Right renal cortex interstitium (tissue), 3 donors: ENCODE measurements around the gene PRRC2A. TPM values are rescaled to one million over a fixed set of nuclear protein-coding genes. Genes with fewer than 3 reads are reported as not detected.

Source experiments
- DNase-seq, 3 donors: peaks; one replicate each; pipeline ENCODE4 v3.0.0-alpha.2; 2013; ENCODE audit warnings: low read depth in 3 of 3, low spot score in 2 of 3
- polyA plus RNA-seq, 3 donors: library from polyadenylated mRNA; unstranded; fragments of 120-200 nt; gene quantifications; one replicate each; pipeline ENCODE4 v1.2.1, GENCODE V29; 2013; ENCODE audit not compliant: insufficient read length in 3 of 3

The PRRC2A gene
- polyA plus RNA-seq, 3 donors: 131 to 142 (median 140) TPM

DNA sequence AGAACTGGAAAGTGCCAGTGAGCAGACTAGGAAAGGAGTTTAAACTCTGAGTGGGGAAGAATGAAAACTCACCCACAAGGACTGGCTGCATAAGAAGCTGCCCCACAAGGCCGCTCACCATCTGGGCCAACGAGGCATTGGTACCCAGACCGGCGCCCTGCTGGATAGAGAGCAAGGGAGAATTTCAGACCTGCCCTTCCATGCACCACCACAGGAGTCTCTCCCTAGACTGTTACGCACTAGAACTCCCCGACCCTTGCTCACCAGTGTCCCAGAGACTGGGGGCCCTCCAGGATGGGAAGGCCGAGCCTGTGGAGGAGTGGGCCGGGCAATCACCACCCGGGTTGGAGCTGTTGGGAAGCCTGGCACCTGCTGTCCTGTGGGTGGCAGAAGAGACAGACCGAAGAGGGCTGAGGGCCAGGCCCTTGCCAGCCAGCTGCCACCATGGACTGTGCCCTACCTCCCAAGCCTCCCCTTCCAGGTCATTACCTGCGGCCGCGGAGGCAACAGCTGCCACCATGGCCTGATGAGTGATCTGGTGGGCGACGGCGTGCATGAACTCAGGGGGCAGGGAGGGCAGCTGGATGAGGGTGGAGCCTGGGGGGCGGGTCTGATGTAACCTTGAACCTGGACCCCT, 23.4 kb downstream of the PRRC2A start:
- no peak for DNase-seq

DNA sequence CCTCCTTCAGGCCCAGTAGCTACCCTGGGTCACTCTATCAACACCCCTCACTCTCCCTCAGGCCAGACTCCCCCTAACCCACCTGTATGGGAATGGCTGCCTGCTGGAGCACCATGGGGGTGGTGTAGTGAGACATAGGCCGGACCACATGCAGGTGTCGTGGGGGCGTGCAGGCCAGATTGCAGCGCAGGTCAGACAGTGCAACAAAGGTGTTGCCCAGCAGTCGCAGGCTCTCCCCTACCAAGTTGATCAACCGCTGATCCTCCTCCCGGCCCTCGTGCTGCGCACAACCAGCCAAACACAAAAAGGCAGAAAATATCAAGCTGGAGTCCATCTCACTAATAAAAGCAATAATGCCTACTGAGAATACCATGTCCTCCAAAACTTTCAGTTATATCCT, 24.8 kb downstream of the PRRC2A start:
- DNase-seq: no peak

DNA sequence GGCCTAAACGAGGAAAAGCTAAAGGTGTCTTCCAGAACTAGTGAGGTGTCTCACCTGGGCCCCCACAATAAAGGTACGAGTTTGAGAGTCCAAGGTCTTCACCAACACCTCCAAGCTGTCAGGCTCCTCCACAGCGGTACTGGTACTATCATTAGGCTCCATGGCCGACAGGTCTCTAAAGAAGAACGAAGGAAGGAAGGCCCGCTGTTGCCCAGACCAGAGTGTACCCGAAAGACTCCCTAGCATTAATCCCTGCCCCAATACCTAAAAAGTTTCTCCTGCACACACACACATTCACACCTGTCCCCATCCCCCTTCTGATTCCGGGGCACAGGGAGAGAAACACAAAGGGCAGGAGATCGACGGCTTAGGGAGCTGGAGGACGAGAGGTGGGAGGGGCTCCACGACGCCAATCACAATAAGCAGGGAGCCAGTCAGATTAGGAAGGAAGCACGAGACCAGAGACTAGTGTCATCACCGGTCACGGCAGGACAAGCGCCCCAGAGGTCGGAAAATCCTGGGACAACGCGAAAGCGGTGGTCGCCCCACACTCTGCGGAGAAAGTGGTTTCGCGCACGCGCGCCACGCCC, 31.2 kb downstream of the PRRC2A start:
- DNase-seq: peak in 1 of 3 donors; percentile 52

DNA sequence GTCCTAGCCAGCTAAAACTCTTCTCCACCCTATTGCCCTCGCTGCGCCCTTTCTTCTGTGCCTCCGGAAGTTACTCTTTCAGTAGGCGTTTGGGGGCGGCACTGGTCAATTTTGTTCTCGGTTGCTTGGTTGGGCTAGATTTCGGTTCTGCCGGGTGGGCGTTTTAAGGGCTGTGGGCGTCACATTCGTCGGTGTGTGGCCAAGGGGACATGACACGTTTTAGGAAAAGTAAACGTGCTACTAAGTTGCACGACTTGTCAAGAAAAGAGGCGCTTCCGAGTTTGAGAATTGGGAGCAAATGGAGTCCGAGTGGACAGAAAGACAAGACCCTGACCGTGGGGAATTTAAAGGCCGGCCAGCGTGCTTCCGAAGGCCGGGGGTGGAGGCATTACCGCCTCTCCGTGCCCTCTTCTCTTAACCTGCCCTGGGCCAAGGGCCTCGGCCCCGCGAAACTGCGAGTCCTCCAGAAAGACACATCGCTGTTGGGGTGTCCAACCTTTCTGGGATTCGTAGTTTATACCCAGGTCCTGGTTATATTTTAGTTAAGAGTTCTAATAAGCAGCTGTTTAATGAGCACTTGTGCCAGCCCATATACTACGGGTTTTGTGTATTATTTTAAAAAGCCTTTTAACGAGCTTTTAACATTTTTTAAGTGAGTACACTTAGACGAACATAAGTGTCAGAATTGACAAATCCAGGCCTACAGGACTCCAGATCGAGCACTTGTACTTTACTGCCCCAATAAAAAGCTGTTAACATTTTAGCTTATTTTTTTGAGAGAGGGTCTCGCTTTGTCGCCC, 32.6 kb downstream of the PRRC2A start:
- DNase-seq: no peak

DNA sequence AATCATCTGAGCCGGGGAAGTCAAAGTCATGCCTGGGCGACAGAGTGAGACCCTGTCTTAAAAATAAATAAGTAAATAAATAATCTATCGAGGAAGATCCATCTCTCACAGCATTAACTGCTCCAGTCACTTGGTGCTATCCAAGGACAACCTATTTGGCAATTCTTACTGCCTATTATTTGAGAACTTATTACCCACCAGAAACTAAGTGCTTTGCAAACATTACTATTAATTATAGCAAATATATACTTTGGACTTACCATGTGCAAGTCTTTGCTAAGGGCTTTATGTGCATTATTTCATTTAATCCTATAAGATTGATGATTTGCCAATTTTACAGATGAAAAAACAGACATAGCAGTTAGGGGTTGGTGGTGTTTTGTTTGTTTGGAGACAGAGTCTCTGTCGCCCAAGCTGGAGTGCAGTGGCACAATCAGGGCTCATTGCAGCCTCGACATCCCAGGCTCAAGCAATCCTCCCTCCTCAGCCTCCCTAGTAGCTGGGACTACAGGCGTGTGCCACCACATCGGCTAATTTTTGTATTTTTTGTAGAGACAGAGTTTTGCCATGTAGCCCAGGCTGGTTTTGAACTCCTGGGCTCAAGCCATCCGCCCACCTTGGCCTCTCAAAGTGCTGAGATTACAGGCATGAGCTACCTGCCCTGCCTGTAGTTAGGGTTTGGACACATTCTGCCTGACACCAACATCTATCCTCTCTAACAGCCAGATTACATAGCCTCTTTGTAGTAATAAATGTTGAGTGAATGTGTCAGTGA, 34.2 kb downstream of the PRRC2A start:
- no peak for DNase-seq

DNA sequence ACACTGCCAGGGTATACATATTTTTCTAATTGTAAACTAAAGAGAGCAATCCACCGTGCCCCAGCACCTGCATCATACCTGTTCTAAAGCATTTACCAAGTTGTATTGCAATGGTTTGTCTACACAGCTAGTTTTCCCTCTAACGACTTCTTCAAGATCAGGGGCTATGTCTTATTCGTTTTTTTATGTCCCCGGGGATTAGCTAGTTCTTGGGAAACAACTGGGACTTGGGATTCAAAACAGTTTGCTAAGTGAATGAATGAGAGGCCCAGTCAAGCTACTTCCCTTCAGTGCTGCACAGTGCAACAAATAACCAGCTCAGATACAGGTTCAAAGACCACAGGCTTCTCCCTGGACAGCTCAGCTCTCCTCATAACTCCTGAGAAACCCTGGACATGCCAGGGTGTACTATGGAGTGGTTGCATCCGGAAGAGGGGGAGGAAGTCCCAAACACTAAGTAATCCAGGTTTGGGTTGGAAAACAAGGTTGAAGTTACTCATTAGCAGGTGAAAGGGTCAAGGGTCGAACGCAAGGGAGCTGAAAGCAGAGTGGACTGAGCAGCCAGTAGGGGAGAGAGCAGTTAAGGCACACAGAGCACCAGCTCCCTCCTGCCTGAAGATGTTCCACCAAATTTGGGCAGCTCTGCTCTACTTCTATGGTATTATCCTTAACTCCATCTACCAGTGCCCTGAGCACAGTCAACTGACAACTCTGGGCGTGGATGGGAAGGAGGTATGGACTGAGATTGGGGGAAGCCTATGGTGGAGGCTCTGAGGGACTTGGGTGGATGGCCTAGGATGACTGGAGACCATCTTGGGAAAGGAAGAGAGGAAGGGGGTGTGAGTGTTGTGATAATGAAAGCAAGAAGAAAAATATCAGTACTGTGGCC, 35.1 kb downstream of the PRRC2A start, which contains the start of gene APOM:
TSS of gene APOM (plus strand) at position 546 of the 889 bp plus-strand sequence. CDS start at position 619, 73 bp downstream.
- DNase-seq: no peak

DNA sequence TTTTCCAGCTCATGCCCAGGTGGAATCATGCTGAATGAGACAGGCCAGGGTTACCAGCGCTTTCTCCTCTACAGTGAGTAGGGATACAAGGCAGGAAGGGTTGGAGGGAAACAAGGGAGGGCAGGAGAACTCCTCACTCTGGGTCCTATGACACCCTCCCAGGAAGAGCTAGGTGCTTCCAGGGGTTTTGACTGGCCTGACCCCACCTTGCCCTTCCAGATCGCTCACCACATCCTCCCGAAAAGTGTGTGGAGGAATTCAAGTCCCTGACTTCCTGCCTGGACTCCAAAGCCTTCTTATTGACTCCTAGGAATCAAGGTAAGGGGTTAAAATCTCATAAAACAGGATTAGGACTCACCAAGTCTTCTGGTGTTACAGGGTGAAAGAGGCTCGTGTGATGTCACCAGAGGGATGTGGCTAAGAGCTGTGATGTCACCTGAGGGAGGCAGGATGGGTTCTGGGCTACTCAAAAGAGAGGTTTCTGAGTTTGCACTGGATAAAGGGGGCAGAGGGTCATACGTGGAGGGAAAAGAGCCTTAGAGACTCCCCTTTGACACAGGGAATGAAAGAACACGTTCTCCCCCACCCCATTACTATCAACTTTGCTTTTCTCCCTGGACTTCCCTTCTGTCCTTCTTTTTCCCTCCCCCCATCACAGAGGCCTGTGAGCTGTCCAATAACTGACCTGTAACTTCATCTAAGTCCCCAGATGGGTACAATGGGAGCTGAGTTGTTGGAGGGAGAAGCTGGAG, 37.1 kb downstream of the PRRC2A start:
- no peak for DNase-seq

DNA sequence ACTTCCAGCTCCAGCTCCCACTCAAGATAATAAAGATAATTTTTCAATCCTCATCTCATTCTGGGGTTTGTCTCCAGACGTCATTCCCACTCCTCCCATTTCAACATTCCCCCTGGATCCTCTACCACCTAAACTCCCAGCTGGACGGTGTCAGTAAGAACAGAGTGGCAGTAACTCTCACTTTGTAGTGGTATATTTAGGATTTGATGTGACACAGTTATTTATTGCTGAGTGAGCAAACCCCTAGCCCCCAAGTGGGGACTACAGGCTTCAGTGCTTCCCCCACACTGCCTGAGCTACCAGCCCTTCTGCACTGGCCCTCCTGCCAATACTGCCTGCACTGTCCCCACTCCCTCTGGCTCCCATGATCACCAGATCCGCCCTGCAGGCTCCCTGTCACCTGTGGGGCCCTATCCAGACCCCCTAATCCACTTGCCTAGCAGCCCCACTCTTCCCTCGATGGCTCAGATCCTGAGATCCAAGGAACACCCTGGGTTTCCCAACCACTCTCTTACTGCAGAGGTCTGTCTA, 37.7 kb downstream of the PRRC2A start:
- DNase-seq: no peak

DNA sequence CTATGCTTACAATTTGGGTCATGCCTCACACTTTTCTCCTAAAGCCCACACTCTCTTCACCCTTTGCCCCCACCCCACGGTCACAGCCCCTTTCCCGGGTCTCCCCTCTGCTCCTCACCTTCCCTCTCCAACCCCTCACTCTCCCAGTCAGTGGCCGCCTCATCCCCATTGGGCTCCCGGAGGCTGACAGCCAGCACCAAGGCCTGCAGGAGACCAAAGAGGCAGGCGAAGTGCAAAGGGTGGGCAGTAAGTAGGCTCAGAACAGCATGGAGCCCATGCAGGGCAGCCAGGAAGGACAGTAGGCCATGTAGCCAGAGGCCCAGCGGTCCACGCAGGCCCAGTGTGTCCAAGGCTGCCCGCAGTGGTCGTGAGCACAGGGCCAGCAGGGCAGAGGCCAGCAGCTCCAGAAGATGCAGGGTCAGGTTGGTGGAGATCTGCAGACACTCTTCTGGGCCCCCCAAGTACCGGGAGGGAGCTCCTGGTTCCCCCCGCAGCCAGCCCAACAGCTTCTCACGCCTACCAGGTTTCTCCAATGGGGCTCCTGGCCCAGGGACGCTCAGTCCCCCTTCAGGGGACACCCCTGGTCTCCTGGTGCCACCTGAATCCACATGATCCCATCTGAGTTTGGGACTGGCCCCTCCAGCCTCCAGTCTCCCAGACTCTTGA, 38.6 kb downstream of the PRRC2A start:
- DNase-seq: no peak

DNA sequence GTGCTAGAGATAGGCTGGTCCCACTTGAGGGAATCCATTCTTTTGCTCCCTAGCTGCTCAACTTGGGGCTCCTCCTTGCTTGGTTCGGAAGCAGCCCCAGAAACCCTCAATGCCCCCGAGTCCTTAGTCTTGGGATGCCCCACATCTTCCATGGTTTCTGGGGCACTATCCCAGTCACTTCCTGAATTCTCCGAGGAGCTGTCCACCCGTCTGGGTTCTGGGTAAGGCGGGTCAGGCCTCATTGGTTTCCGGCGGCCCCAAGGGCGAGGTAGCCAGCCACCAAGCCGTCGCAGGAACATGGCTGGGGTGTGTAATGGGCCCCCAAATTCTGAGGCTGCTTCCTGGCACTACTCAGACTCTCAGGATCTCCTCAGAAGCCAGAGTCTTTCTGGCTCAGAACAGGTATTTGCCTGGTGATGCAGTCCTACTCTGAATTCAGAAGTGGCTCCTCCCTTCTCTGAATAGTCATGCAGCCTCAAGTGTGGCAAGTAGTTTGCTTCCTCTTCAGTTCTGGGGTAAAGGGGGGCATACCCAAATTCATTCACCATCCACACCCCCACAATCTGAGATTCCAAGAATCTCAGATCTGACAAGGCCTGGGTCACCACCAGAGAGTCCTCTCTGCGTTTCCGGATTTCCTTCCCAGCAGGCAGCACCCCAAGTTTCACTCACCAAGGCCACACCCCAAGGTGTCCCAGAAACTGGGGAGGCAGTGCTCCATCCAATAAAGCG, 39.3 kb downstream of the PRRC2A start:
- no peak for DNase-seq

DNA sequence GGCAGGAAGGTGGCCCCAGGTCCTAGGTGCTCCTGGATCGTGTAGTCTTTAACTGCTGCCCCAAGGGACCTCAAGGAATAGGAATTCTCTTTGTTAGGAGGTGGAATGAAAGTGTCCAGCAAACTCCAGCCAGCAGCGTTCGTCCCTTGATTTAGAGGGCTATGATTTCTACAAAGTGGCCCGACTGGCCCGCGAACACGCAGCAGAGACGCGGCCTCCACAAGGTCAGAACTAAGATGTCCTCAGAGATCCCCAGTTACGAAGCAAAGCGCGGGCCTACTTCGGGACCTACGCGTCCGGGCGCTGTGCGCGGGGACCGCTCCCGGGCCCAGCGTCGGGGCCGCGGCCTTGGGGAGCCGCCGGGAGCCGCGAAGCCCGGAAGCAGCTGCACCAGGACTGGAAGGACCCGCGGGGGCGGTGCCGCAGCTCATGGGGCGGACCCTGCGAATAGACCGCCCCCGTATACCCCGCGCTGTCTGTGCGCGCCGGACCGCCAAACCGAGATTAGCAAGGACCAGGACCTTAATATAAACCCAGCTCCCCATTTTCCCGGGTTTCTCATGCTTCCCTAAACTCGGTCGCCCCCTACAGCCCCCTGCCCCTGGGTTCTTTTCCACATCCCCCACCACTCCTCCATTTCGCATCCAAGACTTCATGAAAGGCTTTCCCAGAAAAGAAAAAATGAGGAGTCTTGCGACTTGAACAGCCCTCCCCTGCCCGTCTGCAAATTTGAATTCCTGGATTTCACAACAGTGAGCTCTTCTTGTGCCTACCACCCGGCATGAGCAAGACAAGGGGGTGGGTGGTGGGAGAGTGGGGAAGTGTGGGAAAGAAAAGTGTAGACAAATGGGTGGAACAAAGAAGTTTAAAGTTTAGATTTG, 40.1 kb downstream of the PRRC2A start, which contains the start of gene C6orf47:
TSS of gene C6orf47 (minus strand) at position 398 of the 881 bp plus-strand sequence. CDS start 831 bp downstream, outside the sequence.
- DNase-seq: peak in 1 of 3 donors; percentile 78

DNA sequence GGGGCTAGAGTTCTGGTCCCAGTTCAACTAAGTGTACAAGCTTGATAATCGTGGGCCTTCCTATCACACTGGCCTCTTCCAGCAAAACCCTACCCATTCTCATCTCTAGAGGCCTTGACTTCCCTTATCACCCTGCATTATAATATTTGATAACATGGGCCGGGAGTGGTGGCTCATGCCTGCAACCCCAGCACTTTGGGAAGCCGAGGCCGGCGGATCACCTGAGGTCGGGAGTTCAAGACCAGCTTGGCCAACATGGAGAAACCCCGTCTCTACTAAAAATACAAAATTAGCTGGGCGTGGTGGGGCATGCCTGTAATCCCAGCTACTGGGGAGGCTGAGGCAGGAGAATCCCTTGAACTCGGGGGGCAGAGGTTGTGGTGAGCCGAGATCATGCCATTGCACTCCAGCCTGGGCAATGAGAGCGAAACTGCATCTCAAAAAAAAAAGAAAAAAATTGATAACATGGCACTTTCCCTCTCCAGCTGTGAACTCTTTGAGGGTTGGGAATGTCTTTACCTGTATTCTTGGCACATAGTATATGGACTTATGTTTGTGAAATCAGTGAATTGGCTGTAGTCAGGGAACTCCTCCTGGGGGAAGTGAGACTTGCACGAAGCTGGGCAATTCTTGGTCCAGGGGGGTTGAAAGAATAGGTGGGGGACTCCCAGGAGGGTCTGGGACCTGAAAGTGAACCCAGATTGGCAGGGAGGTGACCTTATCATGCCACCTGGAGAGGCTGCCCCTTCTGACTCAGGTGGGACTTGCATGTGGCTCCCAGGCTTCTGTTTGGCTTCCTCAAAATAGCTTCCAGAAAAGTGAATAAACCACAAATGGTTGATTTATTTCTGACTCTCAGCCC, 41.0 kb downstream of the PRRC2A start:
- no peak for DNase-seq

DNA sequence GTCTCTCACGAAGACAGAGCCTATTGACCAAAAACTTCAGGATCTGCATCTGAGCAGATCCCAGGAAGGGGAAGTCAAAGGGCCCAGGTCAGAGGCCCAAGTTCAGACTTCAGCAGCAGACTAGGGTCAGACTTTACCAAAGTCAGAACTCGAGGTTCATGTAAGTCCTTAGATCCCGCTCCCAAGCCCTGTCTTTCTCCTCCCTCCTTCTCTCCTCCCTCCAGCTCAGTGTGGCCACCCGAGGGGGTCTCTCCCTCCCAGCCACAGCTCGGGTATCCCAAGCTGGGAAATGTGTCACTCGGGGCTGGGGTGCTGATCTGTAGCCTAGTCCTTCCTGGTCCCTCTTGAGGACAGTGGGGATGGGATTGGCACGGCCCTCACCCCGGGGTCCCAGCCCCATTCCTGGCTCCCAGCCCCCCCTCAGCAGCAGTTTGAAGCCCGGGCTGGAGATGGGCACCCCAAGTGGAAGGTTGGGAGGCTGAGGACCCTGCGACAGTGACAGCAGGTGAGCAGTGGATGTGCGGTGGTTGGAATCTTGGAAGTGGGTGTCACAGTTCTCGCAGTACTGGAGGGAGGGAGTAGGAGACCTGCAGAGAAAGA, 41.7 kb downstream of the PRRC2A start:
- no peak for DNase-seq

DNA sequence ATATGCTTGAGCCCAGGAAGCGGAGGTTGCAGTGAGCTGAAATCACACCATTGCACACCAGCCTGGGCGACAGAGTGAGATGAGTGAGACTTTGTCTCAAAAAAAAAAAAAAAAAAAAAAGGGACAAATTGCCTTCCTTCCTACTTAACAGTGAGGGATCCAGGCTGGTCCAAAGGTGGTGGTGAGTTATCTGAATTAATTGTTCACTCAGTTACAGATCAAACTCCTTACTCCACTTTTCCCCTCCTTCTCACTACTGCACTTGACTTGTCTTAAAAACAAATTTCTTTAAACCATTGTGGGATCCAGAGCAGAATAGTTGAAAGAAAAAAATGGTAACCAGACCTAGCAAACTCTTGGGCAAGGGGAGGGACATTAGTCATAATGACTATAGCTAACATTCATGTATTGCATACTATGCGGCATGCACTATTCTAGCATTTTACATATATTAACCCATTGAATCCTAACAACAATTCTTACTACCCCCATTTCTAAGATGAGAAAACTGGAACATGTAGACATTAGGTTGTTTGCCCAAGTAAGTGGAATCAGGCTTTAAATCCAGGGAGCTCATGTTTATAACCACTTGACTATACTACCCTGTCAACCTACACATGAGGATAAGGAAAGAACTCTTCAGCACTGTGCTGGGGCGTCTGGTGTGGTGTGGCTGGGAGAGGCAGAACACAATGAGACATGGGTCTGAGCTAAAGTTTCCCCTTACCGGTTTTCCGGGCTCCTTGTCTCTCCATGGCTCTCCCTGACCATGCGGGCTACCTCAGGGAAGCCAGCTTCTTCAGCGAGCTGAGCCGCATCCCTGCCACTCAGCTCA, 42.8 kb downstream of the PRRC2A start:
- no peak for DNase-seq
